ENCODE measurements around the gene PHF24.

Gene PHF24

DNA sequence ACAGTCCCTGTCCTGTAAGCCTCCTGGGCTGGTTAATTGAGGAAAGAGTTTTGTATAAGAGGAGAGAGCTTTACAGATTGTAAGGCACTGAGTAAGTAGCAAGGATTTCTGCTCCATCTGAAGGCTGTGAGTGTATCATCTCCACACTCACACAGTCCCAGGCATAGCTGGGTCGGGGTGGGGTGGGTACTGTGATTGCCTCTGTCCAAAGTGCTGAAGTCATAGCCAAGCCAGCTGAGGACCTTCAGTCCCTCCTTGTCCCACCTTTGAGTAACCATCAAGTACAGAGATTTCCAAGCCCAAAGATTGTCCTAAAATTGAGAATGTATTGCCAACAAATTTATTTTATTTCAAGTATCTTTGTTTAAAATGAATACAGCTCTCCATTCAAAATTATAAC is 26.0 kb downstream of the PHF24 start:
- no peak for DNase-seq

DNA sequence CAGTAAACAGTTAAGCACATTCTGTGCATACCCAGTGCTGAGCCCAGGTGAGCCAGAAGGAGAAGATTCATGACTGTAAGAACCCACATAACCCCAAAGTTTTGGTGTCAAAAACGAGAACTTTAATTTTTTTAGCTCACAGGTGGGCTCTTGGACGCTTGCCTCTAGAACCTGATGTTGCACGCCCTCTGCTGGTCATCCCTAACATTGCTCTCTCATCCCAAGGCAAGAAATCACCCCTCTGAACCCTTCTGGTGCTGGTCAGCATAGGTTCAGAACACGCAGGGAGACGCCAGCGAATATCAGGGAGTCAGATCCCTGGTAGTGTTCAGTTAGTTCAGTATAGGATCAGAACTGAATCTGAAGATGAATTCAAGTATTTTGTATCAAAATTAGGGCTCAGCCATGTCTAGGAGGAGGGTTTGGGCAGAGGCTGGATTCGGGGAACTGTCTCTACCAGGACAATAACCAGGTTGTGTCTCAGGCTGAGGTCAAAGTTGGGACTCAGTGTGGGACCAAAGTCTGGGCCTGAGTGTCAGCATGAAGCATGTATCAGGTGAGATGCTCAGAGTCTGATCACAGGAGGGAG is 27.3 kb downstream of the PHF24 start:
- peak; percentile 45 for DNase-seq

DNA sequence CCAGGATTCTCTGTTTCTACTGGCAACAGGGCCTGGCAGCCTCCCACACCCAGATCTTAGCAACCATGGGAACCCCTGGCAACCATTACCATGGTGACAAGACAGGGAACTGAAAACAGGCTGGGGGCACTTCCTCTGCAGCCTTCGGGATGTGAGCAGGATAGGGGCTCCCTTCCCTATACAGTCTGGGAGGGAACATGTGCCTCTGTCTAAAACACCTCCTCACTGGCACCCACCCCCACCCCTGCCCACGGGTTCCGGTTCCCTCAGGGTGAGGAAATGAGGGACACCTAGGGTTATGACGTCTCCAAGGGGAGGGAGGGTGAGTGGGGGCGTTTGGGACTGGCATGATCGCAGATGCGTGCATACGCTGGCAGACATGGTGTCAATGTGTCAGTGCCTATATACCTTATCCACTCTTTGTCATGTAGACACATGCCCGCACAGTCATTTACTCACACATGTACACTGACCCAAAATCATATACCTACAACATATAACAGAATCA is 28.5 kb downstream of the PHF24 start:
- DNase-seq: peak; percentile 50

DNA sequence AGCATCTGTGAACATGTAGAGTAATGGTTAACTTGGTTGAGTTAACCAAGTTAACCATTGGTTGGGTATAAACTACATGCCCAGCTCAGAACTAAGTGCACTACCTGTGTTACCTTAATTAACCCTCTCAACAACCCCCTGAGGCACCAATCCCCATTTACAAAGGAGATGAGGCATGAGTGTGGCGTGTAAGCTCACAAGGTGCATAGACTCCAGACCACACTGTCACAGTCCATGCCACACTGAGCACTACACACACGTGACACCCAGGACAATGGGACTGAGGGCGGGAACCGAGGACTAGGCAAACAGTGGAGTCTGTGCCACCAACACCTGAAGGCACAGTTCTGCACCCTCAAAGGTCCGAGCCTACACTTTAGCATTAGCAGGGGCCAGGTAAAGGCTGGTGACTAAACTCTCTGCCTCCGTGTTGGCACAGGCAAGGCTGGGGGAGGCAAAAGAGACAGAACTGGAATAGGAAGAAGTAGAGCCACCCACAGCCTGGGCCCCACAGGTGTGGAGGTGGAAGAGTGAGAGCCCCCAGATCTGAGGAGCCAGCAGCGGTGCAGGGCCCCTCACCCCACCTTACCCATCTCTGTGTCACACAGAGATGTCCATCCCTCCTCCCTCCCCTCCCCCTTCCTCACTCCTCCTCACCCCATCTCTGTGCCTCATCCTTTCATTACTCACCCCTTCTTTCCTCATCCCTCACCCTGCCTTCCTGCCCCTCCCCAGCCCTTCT is 29.2 kb downstream of the PHF24 start:
- DNase-seq: no peak

DNA sequence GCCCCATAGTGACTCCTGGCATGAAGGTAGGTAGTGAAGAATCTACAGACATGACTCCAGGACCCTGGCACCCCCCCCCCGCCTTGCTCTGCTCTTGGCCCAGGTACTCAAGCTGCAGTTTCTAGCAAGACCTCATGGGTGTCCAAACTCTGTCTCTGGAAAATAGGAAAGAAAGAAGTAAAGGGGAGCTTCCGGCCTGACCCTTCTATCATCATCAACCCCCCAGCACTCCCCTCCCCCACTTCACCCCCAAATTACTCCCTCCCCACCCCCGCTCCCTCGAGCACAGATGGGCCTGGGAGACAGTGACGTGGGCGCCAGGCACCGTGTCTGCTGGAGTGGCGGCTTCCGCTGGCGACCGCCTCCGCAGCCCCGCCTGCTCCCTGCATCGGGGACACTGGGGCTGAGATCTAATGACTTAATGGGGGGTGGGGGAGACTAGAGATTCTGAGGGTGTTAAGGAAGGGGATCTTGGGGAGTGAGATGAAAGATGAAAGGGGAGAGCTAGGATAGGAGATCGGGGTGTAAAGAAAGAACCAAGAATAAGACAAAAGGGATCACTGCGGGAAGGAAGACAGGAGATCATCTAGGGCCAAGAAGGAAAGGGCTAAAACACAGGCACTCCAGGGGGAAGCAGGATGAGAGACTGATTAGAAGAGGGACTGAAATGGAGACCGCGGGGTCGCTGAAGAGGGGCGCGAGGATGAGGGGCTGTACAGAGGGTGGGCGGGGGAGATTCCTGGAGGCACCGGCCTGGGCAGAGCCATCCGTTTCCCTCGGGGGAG is 30.3 kb downstream of the PHF24 start:
- DNase-seq: peak; percentile 15

DNA sequence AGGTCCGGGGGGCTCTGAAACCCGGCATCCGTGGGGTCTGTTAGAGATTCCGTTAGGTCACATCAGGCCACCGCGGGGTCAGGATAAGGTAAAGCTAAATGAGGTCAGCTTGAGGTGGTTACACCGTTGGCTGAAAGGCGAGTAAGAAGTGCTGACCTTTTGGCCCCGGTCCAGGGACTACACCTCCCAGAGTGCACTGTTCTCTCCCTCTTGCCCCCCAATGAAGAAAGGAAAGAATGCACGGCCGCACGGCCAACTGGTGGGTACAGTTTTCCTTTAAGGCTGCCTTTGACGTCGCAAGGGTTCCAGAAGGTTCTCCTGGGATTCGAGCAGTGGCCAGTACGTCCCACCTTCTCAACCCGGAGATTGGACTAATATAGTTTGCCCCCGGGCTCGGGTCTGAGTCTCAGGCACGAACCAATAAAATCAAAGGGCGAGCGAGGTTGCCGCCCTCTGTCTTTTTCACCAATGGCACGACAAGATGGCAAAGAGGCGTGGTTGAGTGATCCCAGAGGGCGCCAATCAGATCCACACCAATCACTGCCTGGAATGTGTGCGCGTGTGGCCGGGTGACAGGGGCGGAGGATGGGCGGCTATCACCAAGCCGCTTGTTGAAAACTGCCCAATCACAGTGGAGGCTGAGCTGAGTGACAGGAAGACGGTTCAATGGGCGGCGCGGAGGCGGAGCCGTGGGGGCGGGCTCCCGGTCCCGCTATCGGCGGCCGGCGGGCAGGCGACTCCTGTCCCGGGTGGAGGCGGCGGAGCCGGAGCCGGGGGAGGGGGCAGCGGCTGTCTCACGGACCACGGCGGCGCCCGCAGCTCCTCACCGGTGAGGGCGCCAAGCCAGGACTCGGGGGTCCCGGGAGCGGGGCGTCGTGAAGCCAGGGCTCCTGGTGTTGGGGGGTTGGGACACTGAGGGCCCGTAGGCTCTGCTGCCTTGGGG is 31.2 kb downstream of the PHF24 start, which contains the start of gene DNAJB5:
Gene DNAJB5 (plus strand): TSS at position 743 of the 943 bp plus-strand sequence. CDS start 886 bp downstream, outside the sequence.
- DNase-seq: peak; percentile 94

GRCh38 chr9:34989946-34990635 is 32.0 kb downstream of the PHF24 start:
- DNase-seq: peak; percentile 41

DNA sequence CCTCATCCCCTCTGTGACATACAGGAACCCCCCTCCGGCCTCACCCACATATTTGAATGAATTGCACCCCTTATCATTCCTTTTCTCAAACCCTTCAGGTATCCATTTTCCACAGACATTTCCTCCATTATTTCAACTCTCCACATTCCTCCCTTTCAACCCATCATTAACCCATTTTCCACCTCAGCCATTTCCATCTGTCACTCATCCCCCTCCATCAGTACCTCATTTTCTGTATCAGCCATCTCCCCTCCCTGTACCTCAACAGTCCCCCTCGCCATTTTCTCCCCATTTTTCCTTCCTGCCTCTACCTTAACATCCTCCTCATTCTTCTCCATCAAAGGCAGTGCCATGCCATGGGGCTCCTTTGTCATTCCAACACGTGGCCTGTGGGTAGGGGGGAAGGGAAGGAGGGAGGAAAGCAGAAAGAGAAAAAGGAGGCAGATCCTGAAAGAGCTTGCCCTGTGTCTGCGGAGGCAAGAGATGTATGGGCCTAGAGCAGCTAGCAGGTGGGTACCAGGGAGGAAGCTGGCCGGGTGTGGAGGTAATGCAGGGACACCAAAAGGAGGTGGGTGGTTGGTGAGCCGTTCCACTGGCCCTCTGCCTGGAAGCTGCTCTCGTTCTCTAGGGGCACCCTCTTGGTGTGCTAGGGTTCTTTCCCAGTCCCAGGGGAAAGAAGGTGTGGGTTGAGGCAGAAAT is 33.0 kb downstream of the PHF24 start:
- DNase-seq: no peak

GRCh38 chr9:34991607-34992375 is 33.7 kb downstream of the PHF24 start:
- no peak for DNase-seq

DNA sequence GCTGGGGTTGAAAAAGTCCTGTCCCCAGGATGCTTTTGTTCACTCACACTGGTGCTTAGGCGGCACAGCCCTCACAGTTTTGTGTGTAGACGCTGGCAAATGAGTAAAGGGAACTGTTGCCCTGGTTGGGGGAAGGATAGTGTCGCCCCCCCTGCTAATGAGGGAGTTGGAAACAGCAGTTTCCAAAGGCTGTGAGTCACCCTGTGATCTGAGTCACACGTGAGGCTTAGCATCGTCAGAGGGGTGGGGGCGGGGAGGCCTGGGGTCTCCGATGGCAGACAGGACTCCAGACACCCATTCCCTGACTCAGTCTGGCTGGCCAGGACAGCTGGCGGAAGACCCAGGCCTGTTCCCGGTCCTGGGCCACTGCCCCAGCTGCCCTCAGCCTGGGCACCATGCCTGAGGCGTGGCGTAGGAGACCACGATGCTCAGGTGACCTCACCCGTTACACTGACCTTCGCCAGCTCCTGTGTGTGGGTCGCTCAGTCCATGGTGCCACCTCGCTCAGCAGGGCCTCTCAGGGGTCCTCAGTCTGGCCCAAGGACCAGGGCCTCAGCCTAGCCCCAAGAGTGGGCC is 34.4 kb downstream of the PHF24 start:
- DNase-seq: no peak

- no peak for DNase-seq
These were observed 35.6 kb downstream of the PHF24 start for GRCh38 chr9:34993502-34994259.

DNA sequence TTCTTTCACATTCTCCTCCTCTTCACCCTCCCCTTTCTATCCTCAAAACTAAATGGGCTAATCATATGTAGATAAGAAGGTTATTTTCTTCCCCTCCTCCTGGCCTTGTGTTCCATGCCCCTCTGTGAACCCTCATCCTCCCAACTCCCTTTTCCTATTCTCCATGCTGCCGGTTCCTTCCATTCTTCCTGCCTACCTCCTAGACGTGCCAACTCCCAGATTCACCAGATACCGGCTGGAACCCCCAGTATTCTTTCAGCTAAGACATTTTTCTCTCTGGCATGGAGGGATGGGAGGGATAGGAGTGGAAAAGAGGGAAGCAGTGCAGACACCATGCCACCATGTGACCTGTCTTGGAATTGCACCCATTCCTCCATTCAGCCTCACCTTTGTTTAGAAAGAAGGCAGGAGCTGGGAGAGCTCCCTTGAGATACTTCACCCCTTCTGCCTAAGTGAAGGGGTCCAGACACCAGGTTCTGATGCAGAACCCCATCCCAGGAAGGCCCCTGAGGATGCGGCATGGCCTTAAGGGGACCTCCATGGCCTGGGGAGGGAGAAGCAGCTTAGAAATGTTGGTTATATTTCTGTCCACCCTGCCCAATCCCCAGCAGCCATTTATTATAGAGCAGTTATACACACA is 36.3 kb downstream of the PHF24 start:
- DNase-seq: no peak

GRCh38 chr9:34994900-34995669 is 37.0 kb downstream of the PHF24 start:
- DNase-seq: no peak

- DNase-seq: no peak
These were observed 37.6 kb downstream of the PHF24 start for GRCh38 chr9:34995670-34996060.

DNA sequence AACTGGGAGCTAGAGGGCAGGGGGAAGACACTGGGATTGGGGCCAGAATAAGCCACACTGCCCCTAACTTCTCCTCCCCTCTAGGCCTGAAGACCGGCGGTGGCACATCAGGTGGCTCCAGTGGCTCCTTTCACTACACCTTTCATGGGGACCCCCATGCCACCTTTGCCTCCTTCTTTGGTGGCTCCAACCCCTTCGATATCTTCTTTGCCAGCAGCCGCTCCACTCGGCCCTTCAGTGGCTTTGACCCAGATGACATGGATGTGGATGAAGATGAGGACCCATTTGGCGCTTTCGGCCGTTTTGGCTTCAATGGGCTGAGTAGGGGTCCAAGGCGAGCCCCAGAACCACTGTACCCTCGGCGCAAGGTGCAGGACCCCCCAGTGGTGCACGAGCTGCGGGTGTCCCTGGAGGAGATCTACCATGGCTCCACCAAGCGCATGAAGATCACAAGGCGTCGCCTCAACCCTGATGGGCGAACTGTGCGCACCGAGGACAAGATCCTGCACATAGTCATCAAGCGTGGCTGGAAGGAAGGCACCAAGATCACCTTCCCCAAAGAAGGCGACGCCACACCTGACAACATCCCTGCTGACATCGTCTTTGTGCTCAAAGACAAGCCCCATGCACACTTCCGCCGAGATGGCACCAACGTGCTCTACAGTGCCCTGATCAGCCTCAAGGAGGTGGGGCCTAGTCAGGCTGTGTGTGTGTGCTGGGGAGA is 38.3 kb downstream of the PHF24 start:
- no peak for DNase-seq

GRCh38 chr9:34996905-34997279 is 38.8 kb downstream of the PHF24 start:
- no peak for DNase-seq

DNA sequence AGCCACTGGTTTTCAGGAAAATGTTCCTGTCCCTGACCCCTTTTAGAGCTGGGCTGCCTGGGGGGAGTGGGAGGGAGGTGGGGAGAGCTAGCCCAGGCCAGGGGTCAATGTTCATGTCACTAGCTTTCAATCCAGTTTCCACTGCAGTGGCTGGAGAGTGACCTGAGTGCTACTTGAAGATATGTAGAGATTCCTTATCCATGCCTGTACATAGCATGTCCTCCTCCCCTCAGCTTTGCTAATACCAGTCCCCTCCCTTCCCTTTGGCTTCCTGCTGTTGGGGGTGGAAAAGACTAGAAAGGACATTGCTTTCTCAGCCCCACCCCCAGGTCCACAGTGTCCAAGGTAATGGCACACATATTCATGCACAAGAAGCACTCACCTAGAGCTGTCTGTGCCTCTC is 39.3 kb downstream of the PHF24 start:
- no peak for DNase-seq

Measured in effector CD8-positive, alpha-beta T cell (primary cell).